Coronary artery (tissue), 2 donors: ENCODE data around the gene SGK1.
"Not testable (repeated sequence)": the region's sequence is repeated elsewhere in the genome, so short reads cannot be mapped to it uniquely, and the experiment has no call there.

Experiments used
- DNase-seq: peaks from one replicate; pipeline ENCODE4 v3.0.0-alpha.2; 2017; ENCODE audit warnings: low spot score
- H3K27ac ChIP-seq, 2 donors: fragments of 200-600 bp; sonication (generic); one replicate each; pipeline ENCODE4 v1.5.1; 2016 to 2019
- H3K4me3 ChIP-seq: fragments of 200-600 bp; sonication (generic); 2 replicates; pipeline ENCODE4 v1.5.1; 2016; ENCODE audit warnings: mild to moderate bottlenecking, moderate library complexity
- CTCF ChIP-seq: fragments of 200-600 bp; sonication (generic); IDR thresholded peaks from one replicate; pipeline ENCODE4 v1.5.1; 2019; ENCODE audit warnings: antibody characterized with exemption

The SGK1 gene

GRCh38 chr6:134341999-134342567 is 24.2 kb upstream of the SGK1 start:
- DNase-seq: no peak
- H3K4me3 ChIP-seq: no peak overlapping the region
- no peak overlapping the region for H3K27ac ChIP-seq
- TF ChIP-seq CTCF: no peak

GRCh38 chr6:134340179-134340975 is 22.5 kb upstream of the SGK1 start:
- H3K27ac ChIP-seq: no peak overlapping the region
- TF ChIP-seq CTCF: no peak
- no peak for DNase-seq
- H3K4me3 ChIP-seq: no peak overlapping the region

- no peak for TF ChIP-seq CTCF
- Histone ChIP-seq H3K4me3 (no peak overlapping the region), H3K27ac (no peak overlapping the region)
- no peak for DNase-seq
Observed at GRCh38 chr6:134339216-134339615, 21.3 kb upstream of the SGK1 start.

- no peak overlapping the region for H3K4me3 ChIP-seq
- TF ChIP-seq CTCF: no peak
Observed at GRCh38 chr6:134331256-134331655, 13.3 kb upstream of the SGK1 start.

GRCh38 chr6:134330555-134330954 is 12.6 kb upstream of the SGK1 start:
- DNase-seq: no peak
- H3K27ac ChIP-seq: no peak overlapping the region
- no peak overlapping the region for H3K4me3 ChIP-seq
- TF ChIP-seq CTCF: no peak

More at GRCh38 chr6:134331256-134331655, 13.3 kb upstream of the SGK1 start:
- DNase-seq: no peak
- H3K27ac ChIP-seq: no peak overlapping the region

- DNase-seq: no peak
- H3K27ac ChIP-seq: no peak overlapping the region
- no peak for TF ChIP-seq CTCF
- no peak overlapping the region for H3K4me3 ChIP-seq
Observed at GRCh38 chr6:134328792-134329191, 10.9 kb upstream of the SGK1 start.

GRCh38 chr6:134328138-134328537 is 10.2 kb upstream of the SGK1 start:
- no peak for TF ChIP-seq CTCF
- DNase-seq: no peak
- no peak overlapping the region for H3K4me3 ChIP-seq
- no peak overlapping the region for H3K27ac ChIP-seq

GRCh38 chr6:134326192-134326591 is 8.3 kb upstream of the SGK1 start:
- H3K4me3 ChIP-seq, DNase-seq: not testable (repeated sequence)

More at GRCh38 chr6:134326192-134326591, 8.3 kb upstream of the SGK1 start:
- not testable (repeated sequence) for H3K27ac ChIP-seq
